ENCODE data around the gene SIRT2.

GRCh38 chr19:38852231-38853044, 47.0 kb downstream of the SIRT2 start:
- TF ChIP-seq EZH2 (IDR thresholded peaks at IDR 0.05; ENCODE audit: insufficient read depth, poor library complexity, severe bottlenecking) (no peak), EZH2phosphoT487 (IDR thresholded peaks at IDR 0.05; ENCODE audit: insufficient read depth, low read depth) (no peak)

Data from GM23248 (cell line).